HL-60/S4 (cell line): ENCODE measurements around the gene CLMN.

Source experiments
- in situ Hi-C: fragments of 300-500 bp; cut with MboI; formaldehyde crosslinking; loops from 2 replicates; pipeline ENCODE4 v1.14.3; 2022; ENCODE audit warnings: low sequenced_read_pairs

Gene CLMN

DNA sequence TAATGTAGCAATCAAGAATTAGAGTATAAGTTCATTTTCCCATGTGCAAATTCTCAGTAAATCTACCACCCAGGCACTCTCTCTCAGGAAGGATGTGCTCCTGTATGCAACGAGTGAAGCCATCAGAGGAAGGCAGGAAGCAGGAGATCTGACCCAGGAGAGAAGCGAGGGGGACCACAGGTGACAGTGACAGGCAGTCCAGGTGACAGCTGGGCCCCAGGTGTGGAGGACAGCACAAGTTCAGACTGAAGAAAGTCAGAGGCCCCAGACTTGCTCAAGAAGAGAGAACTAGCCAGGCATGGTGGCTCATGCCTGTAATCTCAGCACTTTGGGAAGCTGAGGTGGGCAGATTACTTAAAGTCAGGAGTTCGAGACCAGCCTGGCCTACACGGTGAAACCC, 13.8 kb downstream of the CLMN start:
- in situ Hi-C loops, result no loop called here

DNA sequence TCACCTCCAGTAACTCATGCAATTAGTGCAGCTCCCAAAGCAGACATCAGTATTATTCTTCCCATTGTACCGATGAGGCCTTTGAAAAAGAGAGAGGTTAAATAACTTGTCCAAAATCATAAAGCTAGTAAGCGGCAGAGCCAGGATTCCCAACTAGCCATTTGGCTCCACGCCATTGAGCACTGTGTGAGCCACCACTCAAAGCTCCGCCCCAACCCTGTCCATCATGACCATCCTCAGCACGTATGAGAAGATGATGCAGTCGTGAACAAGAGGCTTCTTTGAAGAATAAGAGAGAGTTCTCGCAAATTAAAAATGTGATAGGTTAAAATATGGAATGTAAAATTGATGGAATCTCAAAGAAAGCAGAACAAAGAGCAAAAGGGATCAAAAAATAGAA, 14.6 kb downstream of the CLMN start:
- in situ Hi-C loops, result no loop called here

- in situ Hi-C loops, result no loop called here
Measured at GRCh38 chr14:95304342-95304741, 15.4 kb downstream of the CLMN start.

DNA sequence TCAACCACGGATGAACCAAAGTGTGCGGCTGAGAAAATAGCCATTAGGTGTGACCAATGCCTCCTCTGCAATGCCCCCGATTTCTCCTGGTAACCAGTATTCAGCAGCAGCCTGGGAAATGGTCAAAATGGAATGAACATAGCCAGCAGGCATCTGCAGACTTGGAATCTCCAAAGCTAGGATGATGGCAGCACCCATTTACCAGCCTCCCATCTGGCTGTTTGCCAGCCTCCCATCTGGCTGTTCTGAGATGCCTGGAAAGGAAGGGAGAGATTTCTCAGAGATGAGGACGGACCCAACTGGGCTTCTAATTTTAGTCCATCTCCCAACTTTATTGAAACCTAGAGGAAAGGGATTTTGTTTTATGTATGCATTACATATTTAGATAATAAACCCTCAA, 16.2 kb downstream of the CLMN start:
- in situ Hi-C loops, result no loop called here

- in situ Hi-C loops, result no loop called here
Measured at GRCh38 chr14:95302667-95303506, 16.8 kb downstream of the CLMN start.

DNA sequence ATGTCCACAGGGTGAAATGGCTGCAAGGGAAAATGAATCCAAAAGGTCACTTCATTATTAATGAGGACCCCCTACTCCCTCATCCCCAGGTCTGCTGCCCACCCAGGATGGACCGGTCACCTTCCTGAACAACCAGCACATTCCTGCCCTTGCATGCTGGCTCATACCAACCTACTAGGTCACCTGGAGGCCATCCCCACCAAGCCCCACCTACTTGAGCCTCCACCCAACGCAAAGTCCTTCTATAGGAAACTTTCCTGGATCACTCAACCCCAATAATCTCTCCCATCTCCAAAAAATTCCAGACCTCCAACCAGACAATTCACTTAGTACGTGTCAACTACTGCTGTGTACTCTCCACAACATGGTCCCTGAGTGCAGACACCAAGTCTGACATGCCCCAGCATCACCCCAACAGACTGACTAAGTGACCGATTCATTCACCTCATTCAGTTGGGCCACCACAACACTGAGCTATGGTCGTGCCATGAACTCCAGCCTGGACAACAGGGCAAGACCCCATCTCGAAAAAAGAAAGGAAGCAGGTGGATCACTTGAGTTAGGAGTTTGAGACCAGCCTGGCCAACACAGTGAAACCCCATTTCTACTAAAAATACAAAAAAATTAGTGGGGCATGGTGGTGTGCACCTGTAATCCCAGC, 18.1 kb downstream of the CLMN start:
- in situ Hi-C loops, result no loop called here

DNA sequence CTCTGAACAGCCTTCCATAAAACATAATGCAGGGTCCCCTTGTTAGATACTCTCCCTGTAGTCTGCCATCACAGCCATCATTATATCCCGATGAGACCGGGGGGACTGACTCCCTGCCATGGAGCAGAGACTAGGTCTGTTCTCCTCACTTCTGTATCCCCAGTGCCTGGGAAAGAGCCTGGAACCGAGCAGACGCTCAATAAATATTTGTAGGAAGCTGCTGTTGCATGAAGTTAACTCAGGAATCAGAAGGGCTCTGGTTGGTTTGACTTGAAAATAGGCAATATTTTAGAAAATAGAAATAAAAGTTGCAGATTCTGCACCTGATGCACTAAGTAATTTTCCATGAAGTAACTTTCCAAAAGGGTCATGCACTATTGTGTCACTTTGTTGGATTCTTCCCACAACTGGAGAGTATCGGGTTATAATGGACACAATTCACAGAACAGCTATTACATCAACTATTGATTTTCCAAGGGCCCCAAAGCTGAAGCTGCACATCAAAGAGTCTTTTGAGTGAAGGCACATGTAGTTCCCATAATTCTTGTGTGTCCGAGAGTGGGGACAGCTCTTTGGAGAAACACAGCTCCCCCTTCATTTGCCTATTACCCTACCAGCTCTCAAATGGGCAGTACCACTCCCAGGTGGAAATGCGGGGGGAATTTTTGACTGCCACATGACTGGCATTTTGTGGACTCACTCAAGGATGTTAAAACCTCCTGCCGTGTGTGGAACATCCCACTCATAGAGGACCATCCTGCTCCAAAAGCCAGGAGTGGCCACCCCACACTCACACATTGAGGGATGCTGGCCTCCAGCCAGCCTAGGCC, 18.8 kb downstream of the CLMN start:
- in situ Hi-C loops, result no loop called here

DNA sequence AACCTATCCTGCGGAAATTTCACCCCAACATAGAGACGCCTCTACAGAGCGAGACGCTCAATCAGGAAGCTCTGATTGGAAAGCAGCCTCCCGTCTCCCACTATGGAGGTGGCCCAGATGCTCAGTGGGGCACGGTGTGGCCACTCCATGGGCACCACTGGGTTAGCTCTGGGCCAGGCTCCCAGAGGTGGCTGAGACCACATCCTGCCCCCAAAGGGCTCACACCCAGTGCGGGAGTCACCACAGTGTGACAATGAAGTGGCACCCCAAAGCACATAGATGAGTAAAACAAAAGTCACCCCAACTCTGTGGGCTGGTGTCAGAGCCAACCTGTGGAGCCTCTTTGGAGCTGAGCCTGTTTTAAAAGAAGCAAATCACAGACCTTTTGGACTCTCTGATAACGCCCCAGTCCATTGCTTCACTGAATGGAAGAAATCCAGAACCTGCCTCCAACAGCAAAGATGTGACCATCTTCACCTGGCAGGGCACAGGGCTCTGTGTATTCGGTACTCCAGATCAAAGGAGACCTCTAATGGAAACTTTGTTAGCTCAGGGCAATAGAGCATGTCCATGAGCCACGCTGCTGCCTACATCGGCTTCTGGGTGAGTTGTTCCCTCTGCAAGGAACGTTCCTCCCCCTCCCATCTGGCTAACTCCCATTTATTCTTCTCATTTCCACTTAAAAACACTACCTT, 19.6 kb downstream of the CLMN start:
- in situ Hi-C loops, result no loop called here

GRCh38 chr14:95299271-95299670, 20.4 kb downstream of the CLMN start:
- in situ Hi-C loops, result no loop called here

DNA sequence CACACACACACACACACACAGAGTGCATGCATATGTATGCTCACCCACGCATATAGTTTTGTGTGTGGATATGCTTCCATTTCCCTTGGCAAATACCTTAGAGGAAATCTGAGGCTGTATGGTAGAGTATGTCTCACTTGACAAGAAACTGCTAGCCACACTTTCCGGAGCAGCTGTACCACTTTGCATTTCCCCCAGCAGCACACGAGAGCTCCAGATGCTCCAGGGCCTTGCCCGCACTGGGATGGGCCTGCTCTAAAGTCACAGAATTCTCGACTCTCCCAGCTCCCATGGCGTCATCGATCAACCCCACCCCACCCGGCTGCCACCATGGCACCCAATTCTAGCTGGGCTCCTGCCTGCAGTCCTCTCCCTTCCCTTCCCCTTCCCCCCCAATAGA, 21.9 kb downstream of the CLMN start:
- in situ Hi-C loops, result no loop called here

DNA sequence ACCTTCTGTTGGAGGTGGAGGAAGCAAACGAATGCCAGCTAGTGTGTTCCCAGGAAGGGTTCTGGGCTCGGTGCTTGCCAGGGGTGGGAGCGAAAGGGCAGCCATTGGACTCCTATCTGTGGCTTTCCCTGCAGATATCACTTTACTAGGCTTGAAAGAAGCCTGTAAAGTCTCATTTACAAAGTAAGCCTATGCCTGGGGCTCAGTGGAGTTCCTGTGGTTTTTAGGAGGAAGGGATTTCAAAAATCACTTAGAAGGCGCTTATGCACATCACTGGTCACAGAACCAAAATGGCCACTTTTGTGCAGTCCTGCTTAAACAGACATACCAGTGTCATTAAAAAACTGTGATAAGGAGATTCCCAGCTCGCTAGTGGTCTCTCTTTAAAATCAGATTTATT, 22.7 kb downstream of the CLMN start:
- in situ Hi-C loops, result no loop called here

- in situ Hi-C loops, result no loop called here
Measured at GRCh38 chr14:95295600-95296376, 23.9 kb downstream of the CLMN start.

GRCh38 chr14:95294834-95295599, 24.7 kb downstream of the CLMN start:
- in situ Hi-C loops, result no loop called here

- in situ Hi-C loops, result no loop called here
Measured at GRCh38 chr14:95294320-95294719, 25.4 kb downstream of the CLMN start.

DNA sequence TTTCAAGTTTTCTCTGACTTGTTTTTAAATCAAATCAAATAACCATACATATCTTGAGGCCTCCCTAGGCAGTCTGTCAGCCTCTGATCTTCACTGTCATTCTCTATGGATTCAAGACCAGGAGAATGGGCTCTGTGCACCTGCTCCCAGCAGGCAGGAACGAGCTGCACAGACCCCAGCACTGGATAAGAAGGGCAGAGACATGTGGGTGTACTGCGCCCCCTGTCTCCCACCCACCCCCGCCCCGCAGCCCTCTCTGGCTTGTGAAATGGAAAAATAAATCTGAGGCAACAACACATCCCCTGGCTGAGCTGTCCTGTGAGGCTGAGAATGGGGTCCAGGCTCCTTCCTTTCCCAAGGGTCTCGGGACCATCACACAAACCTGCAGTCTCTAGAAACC, 26.3 kb downstream of the CLMN start:
- in situ Hi-C loops, result no loop called here

DNA sequence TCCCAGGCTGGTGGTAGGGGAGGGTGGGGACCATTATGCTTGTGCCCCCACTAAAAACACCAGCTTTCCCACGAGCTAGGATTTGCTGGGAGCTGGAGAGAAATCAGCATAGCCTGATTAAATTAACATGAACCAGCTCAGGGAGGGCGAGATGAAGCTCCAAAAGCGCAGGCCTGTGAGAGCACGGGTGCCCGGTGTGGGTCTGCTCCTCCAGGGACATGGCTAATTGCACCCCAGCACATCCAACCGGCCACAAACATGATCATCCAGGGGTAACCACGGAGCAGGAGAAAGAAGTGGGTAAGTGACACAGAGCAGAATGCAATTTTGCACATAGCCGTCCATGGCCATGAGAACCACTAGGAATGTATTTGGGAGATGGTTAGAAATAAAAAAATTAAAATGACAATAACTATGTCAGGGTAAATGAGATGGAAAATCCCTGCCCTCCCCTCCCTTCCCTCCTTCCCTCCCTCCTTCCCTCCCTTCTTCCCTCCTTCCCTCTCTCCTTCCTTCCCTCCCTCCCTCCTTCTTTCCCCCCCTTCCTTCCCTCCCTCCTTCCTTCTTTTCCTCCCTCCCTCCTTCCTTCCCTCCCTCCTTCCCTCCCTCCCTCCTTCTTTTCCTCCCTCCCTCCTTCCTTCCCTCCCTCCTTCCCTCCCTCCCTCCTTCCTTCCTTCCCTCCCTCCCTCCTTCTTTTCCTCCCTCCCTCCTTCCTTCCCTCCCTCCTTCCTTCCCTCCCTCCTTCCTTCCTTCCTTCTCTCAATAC, 26.9 kb downstream of the CLMN start:
- in situ Hi-C loops, result no loop called here

DNA sequence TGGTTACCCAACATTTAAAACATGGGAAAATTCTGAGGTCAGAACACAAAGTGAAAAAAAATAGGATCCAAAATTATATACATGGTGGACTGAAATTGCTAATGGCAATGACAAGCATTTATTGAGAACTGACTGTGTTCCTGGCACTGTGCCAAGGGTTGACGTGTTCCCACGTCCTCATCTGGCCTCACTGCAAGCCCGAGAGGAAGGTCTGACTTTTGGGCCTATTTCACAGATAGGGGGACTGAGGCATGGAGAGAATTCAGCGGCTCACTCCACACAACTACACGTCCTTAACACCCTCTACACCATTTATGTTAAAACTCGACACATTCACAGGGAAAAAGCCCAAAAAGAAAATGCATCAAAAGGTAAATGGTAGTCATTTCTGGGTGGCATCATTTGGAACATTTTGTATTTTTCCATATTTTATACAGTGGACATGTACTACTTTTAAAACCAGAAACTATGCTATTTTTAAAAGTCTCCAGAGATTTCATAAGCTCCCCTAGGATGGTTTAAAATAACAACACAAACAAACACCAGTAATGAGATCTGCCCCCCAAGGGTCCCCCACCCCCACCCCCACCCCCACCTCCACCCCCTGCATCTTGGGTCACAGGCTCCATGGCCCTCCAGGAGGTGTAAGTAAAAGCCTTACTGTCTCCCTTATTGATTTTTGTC, 27.7 kb downstream of the CLMN start:
- in situ Hi-C loops, result no loop called here

DNA sequence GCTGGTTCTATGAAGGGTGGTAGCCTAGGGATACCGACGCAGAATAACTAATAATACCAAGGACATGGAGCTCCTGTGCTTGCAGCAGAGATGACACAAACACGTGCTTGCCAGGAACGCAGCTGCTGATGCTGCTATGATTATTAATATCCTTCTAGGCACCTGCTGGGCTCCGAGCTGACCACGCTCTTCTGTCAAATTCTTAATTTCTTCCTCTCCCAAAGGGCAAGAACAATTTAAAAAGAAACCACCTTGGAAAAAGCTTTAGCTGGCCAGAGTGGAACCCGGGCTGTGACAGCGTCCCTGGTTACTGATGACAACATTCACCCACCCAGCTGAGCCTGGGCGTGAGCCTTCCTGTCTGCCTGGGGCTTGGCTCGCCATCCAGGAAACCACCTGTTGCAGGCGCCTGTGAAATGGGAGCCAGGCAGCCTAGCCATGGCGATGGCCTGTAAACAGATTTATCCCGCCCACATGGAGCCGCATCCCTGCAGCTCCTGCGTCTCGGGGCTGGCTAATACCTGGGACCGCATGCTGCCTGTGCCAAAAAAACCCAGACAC, 28.8 kb downstream of the CLMN start:
- in situ Hi-C loops, result no loop called here
